COR-L47 (cell line): ENCODE measurements around the gene PRKAR1A.

Experiments used
- DNase-seq: peaks from one replicate; lab custom pipeline; 2025; lab: John Stamatoyannopoulos, UW

PRKAR1A gene

GRCh38 chr17:68542698-68543463, 30.7 kb downstream of the PRKAR1A start:
- DNase-seq, result no peak

- DNase-seq, result no peak
Measured at GRCh38 chr17:68544111-68544915, 32.1 kb downstream of the PRKAR1A start.

GRCh38 chr17:68556551-68556950, 44.3 kb downstream of the PRKAR1A start:
- DNase-seq, result no peak

- no peak for DNase-seq
Measured at GRCh38 chr17:68559316-68559715, 47.1 kb downstream of the PRKAR1A start.

GRCh38 chr17:68560966-68561720, 48.9 kb downstream of the PRKAR1A start:
- no peak for DNase-seq

- no peak for DNase-seq
Measured at GRCh38 chr17:68562736-68563135, 50.5 kb downstream of the PRKAR1A start.

- DNase-seq, result no peak
Measured at GRCh38 chr17:68564415-68565111, 52.3 kb downstream of the PRKAR1A start.

- DNase-seq, result no peak
Measured at GRCh38 chr17:68565661-68566441, 53.6 kb downstream of the PRKAR1A start.

- DNase-seq, result no peak
Measured at GRCh38 chr17:68566442-68566738, 54.2 kb downstream of the PRKAR1A start.

- no peak for DNase-seq
Measured at GRCh38 chr17:68567035-68567434, 54.8 kb downstream of the PRKAR1A start.

- no peak for DNase-seq
Measured at GRCh38 chr17:68567581-68567980, 55.4 kb downstream of the PRKAR1A start.

- DNase-seq, result no peak
Measured at GRCh38 chr17:68568581-68568980, 56.4 kb downstream of the PRKAR1A start.

- DNase-seq, result no peak
Measured at GRCh38 chr17:68569346-68569745, 57.1 kb downstream of the PRKAR1A start.

- DNase-seq, result no peak
Measured at GRCh38 chr17:68570526-68570925, 58.3 kb downstream of the PRKAR1A start.

GRCh38 chr17:68572138-68572842, 60.1 kb downstream of the PRKAR1A start:
- DNase-seq, result no peak

- DNase-seq, result no peak
Measured at GRCh38 chr17:68573338-68573737, 61.1 kb downstream of the PRKAR1A start.

GRCh38 chr17:68576137-68576536, 63.9 kb downstream of the PRKAR1A start:
- no peak for DNase-seq

- no peak for DNase-seq
Measured at GRCh38 chr17:68576811-68577496, 64.7 kb downstream of the PRKAR1A start.

GRCh38 chr17:68577497-68577821, 65.2 kb downstream of the PRKAR1A start:
- DNase-seq, result no peak

GRCh38 chr17:68578236-68578635, 66.0 kb downstream of the PRKAR1A start:
- no peak for DNase-seq
